ENCODE results near the gene RGMA. TPM values are rescaled to one million over a fixed set of nuclear protein-coding genes. Genes with fewer than 3 reads are reported as not detected.

RGMA gene
- total RNA-seq, 1 experiment from 2014 or later: 3.3 TPM

DNA sequence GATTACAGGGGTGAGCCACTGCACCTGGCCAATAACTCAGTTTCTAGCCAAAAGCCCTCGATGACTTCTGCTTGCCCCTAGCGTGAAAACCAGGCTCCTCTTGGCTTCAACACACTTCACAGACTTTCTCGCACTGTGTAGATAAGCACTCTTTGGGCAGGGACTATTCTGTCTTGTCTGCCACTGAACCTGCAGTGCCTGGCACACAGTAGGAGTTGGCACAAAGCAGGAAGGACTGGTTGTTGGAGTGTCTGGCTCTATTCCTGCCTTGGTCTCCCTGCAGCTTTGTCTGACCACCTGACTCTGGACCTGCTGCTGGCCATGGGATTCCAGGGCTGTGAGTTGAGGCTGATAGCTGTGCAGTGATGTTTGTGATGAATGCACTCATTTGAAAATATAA lies 46.4 kb upstream of the RGMA start:
- Histone ChIP-seq H3K4me2 (no peak overlapping the region), H3K9me2 (ENCODE audit: insufficient read depth) (no peaks in the 10 kb centered on the region), H4K20me1 (ENCODE audit: insufficient read depth) (no peaks in the 10 kb centered on the region), H3F3A (ENCODE audit: insufficient read depth, low read depth) (no peaks in the 10 kb centered on the region), H3K27ac (no peak overlapping the region), H3K27me3 (ENCODE audit: insufficient read depth, low read depth) (peaks cover 86% of the 10 kb centered on the region), H3K4me3 (no peak overlapping the region), H2AFZ (no peak overlapping the region), H3K9me3 (ENCODE audit: insufficient read depth, low read depth) (no peaks in the 10 kb centered on the region), H3K36me3 (ENCODE audit: low read depth) (no peaks in the 10 kb centered on the region), H3K4me1 (replicated peaks; ENCODE audit: insufficient read depth) (no peaks in the 10 kb centered on the region), H3K79me2 (ENCODE audit: low read depth) (no peaks in the 10 kb centered on the region)
- TF ChIP-seq EZH2 (IDR thresholded peaks at IDR 0.05; ENCODE audit: low read depth): no peak
- TF ChIP-seq, protein P1, sequence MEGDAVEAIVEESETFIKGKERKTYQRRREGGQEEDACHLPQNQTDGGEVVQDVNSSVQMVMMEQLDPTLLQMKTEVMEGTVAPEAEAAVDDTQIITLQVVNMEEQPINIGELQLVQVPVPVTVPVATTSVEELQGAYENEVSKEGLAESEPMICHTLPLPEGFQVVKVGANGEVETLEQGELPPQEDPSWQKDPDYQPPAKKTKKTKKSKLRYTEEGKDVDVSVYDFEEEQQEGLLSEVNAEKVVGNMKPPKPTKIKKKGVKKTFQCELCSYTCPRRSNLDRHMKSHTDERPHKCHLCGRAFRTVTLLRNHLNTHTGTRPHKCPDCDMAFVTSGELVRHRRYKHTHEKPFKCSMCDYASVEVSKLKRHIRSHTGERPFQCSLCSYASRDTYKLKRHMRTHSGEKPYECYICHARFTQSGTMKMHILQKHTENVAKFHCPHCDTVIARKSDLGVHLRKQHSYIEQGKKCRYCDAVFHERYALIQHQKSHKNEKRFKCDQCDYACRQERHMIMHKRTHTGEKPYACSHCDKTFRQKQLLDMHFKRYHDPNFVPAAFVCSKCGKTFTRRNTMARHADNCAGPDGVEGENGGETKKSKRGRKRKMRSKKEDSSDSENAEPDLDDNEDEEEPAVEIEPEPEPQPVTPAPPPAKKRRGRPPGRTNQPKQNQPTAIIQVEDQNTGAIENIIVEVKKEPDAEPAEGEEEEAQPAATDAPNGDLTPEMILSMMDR (conservative IDR thresholded peaks at IDR 0.05): no peak
- DNase-seq: no peak
- intact Hi-C loops (cut with micrococcal nuclease; ENCODE audit: unreplicated experiment): no loop called here
- no TSS peak for BruUV-seq (replicated peaks)
- ChIA-PET POLR2A (ENCODE audit: unreplicated experiment) (no interaction called here), CTCF (no interaction called here)

DNA sequence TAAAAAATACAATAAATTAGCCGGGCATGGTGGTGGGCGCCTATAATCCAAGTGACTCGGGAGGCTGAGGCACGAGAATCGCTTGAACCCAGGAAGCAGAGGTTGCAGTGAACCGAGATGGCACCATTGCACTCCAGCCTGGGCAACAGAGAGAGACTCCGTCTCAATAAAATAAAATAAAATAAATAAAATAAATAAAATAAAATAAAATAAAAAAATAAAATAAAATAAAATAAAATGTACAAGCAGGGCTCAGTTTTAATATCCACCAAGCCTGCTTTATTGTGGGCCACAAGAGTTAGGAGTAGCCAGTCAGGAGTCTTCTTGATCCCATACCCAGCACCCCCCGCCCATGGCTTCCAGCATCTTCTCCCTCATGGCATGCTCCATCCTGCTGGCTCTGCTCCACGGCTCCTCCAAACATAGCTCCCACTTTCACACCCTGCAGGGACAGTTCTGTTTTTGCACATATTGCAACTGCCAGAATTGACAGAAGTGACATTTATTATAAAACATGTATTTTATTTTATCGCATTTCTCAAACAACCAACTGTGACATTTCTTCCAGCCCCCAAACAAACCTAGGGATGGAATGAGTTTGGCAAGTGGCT lies 42.6 kb upstream of the RGMA start:
- H3K4me2 ChIP-seq: no peak overlapping the region
- H3K9me3 ChIP-seq (ENCODE audit: insufficient read depth, low read depth): no peaks in the 10 kb centered on the region
- H3K4me3 ChIP-seq: no peak overlapping the region
- no peaks in the 10 kb centered on the region for H3K9me2 ChIP-seq (ENCODE audit: insufficient read depth)
- TF ChIP-seq, protein P1 (conservative IDR thresholded peaks at IDR 0.05): no peak
- no peak for TF ChIP-seq EZH2 (IDR thresholded peaks at IDR 0.05; ENCODE audit: low read depth)
- H3F3A ChIP-seq (ENCODE audit: insufficient read depth, low read depth): no peaks in the 10 kb centered on the region
- no TSS peak for BruUV-seq (replicated peaks)
- H4K20me1 ChIP-seq (ENCODE audit: insufficient read depth): no peaks in the 10 kb centered on the region
- H3K27ac ChIP-seq: no peak overlapping the region
- CTCF ChIA-PET: no interaction called here
- POLR2A ChIA-PET (ENCODE audit: unreplicated experiment): no interaction called here
- H2AFZ ChIP-seq: no peak overlapping the region
- H3K36me3 ChIP-seq (ENCODE audit: low read depth): no peaks in the 10 kb centered on the region
- no peak for DNase-seq
- H3K79me2 ChIP-seq (ENCODE audit: low read depth): no peaks in the 10 kb centered on the region
- peaks cover 86% of the 10 kb centered on the region for H3K27me3 ChIP-seq (ENCODE audit: insufficient read depth, low read depth)
- no peaks in the 10 kb centered on the region for H3K4me1 ChIP-seq (replicated peaks; ENCODE audit: insufficient read depth)
- intact Hi-C loops (cut with micrococcal nuclease; ENCODE audit: unreplicated experiment): no loop called here

DNA sequence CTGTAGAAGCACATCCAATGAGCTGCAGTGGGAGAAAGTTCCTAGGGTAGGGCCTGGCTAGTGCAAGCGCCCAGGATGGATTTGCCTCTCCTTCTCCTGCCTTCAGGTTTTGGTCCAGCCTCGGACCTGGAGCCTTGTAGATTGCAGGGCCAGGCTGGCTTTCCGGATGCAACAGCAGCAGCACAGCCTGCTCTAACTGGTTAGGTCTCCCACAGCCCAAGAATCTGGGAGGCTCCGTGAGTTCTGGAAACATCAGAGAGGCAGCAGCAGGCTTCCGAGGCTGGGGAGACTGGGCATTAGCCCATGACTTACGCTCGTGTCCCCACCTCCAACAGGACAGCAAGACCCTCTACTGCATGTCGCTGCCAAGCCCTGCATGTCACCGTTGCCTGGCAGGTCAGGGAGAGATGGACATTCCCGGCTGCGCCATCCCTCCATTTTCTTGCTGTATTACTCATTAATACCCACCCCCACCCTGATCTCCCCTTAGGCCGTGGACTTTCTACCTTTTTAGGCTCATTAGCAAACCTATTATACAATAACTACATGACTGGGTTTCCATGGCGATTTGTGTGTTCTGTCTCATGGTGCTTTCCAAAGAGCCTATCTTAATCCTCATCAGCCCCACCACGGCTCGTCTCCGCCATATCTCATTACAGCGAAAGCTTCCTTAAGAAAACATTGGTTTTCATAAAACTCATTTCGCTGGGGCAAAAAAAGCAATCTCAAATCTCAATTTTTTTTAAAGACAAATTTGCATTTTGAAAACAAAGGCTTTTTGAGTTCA lies 40.9 kb upstream of the RGMA start:
- no peak overlapping the region for H2AFZ ChIP-seq
- no peaks in the 10 kb centered on the region for H3K9me3 ChIP-seq (ENCODE audit: insufficient read depth, low read depth)
- H3K79me2 ChIP-seq (ENCODE audit: low read depth): no peaks in the 10 kb centered on the region
- DNase-seq: no peak
- H3K9me2 ChIP-seq (ENCODE audit: insufficient read depth): no peaks in the 10 kb centered on the region
- no peak overlapping the region for H3K27ac ChIP-seq
- TF ChIP-seq EZH2 (IDR thresholded peaks at IDR 0.05; ENCODE audit: low read depth): no peak
- TF ChIP-seq, protein P1 (conservative IDR thresholded peaks at IDR 0.05): no peak
- H3K36me3 ChIP-seq (ENCODE audit: low read depth): no peaks in the 10 kb centered on the region
- H3K27me3 ChIP-seq (ENCODE audit: insufficient read depth, low read depth): peaks cover 91% of the 10 kb centered on the region
- H3K4me3 ChIP-seq: no peak overlapping the region
- no peaks in the 10 kb centered on the region for H3K4me1 ChIP-seq (replicated peaks; ENCODE audit: insufficient read depth)
- intact Hi-C loops (cut with micrococcal nuclease; ENCODE audit: unreplicated experiment): no loop called here
- ChIA-PET CTCF (no interaction called here), POLR2A (ENCODE audit: unreplicated experiment) (no interaction called here)
- no TSS peak for BruUV-seq (replicated peaks)
- no peak overlapping the region for H3K4me2 ChIP-seq
- no peaks in the 10 kb centered on the region for H3F3A ChIP-seq (ENCODE audit: insufficient read depth, low read depth)
- H4K20me1 ChIP-seq (ENCODE audit: insufficient read depth): no peaks in the 10 kb centered on the region

All from PC-9 (cell line).